Liver (tissue), 9 donors: Measurements from ENCODE around the gene DLAT. TPM values are rescaled to one million over a fixed set of nuclear protein-coding genes. Genes with fewer than 3 reads are reported as not detected.

Experiments
- DNase-seq: peaks from one replicate; pipeline ENCODE4 v3.0.0-alpha.2; 2017; ENCODE audit warnings: low spot score
- H3K27ac ChIP-seq, 2 donors: one replicate each; pipeline ENCODE4 v1.7.0; 2013; ENCODE audit warnings: inconsistent platforms in 2 of 2, low read length in 2 of 2, control low read depth in 1 of 2, low read depth in 1 of 2, mild to moderate bottlenecking in 1 of 2
- H3K27me3 ChIP-seq, 4 donors: one replicate each; pipeline versions ENCODE4 v1.6.1 to v1.7.0; 2013; ENCODE audit warnings: low read length in 3 of 4, inconsistent platforms in 1 of 4, mild to moderate bottlenecking in 1 of 4, moderate library complexity in 1 of 4; ENCODE audit not compliant: control insufficient read depth in 4 of 4, insufficient read depth in 4 of 4
- H3K36me3 ChIP-seq, 4 donors: one replicate each; pipeline versions ENCODE4 v1.6.1 to v1.7.0; 2013; ENCODE audit warnings: low read length in 3 of 4, mild to moderate bottlenecking in 3 of 4, low read depth in 1 of 4, moderate library complexity in 1 of 4; ENCODE audit not compliant: control insufficient read depth in 4 of 4, insufficient read depth in 3 of 4
- H3K4me1 ChIP-seq, 4 donors: one replicate each; pipeline versions ENCODE4 v1.6.1 to v1.7.0; 2013; ENCODE audit warnings: low read length in 3 of 4, mild to moderate bottlenecking in 3 of 4, moderate library complexity in 1 of 4; ENCODE audit not compliant: control insufficient read depth in 4 of 4, insufficient read depth in 4 of 4
- H3K4me3 ChIP-seq, 3 donors: one replicate each; pipeline versions ENCODE4 v1.6.1 to v1.7.0; 2013; ENCODE audit warnings: low read length in 3 of 3, control low read depth in 1 of 3, low read depth in 1 of 3, mild to moderate bottlenecking in 1 of 3
- H3K9ac ChIP-seq, 2 donors: one replicate each; pipeline ENCODE4 v1.7.0; 2013; ENCODE audit warnings: low read length in 2 of 2, mild to moderate bottlenecking in 2 of 2, moderate library complexity in 2 of 2, control low read depth in 1 of 2, low read depth in 1 of 2
- H3K9me3 ChIP-seq, 4 donors: one replicate each; pipeline versions ENCODE4 v1.6.1 to v1.7.0; 2013; ENCODE audit warnings: low read length in 3 of 4; ENCODE audit not compliant: control insufficient read depth in 4 of 4
- ATF3 ChIP-seq: IDR thresholded peaks from 2 replicates; pipeline ENCODE4 v1.6.1; 2016; ENCODE audit warnings: antibody characterized with exemption
- CTCF ChIP-seq: fragments of 150-350 bp; IDR thresholded peaks from 2 replicates; pipeline ENCODE4 v1.5.1; 2017; ENCODE audit warnings: improper control_type of control experiment, low read depth, low read length; ENCODE audit not compliant: missing input control
- EGR1 ChIP-seq, 2 donors: IDR thresholded peaks; 2 replicates each; pipeline ENCODE4 v1.6.1; 2016 to 2018; ENCODE audit warnings: antibody characterized with exemption in 2 of 2, low read depth in 2 of 2
- GABPA ChIP-seq, 2 donors: IDR thresholded peaks in 1 of 2; conservative IDR thresholded peaks in 1 of 2; 2 replicates each; pipeline ENCODE4 v1.6.1; 2016; ENCODE audit warnings: antibody characterized with exemption in 2 of 2, mild to moderate bottlenecking in 1 of 2, moderate library complexity in 1 of 2
- HNF4A ChIP-seq, 2 donors: conservative IDR thresholded peaks; 2 replicates each; pipeline ENCODE4 v1.6.1; 2016; ENCODE audit warnings: antibody characterized with exemption in 2 of 2, mild to moderate bottlenecking in 2 of 2
- HNF4G ChIP-seq: IDR thresholded peaks from 2 replicates; pipeline ENCODE4 v1.6.1; 2016; ENCODE audit warnings: antibody characterized with exemption
- JUND ChIP-seq, 2 donors: IDR thresholded peaks; 2 replicates each; pipeline ENCODE4 v1.6.1; 2016; ENCODE audit warnings: antibody characterized with exemption in 2 of 2
- MAX ChIP-seq: IDR thresholded peaks from 2 replicates; pipeline ENCODE4 v1.6.1; 2016; ENCODE audit warnings: antibody characterized with exemption
- NR2F2 ChIP-seq: IDR thresholded peaks from 2 replicates; pipeline ENCODE4 v1.6.1; 2016; ENCODE audit warnings: antibody characterized with exemption
- RAD21 ChIP-seq, 2 donors: IDR thresholded peaks; 2 replicates each; pipeline ENCODE4 v1.6.1; 2016; ENCODE audit warnings: antibody characterized with exemption in 2 of 2, mild to moderate bottlenecking in 2 of 2
- RXRA ChIP-seq, 2 donors: IDR thresholded peaks; 2 replicates each; pipeline ENCODE4 v1.6.1; 2017 to 2018; ENCODE audit warnings: antibody characterized with exemption in 2 of 2, mild to moderate bottlenecking in 1 of 2
- SP1 ChIP-seq: IDR thresholded peaks from 2 replicates; pipeline ENCODE4 v1.6.1; 2018; ENCODE audit warnings: antibody characterized with exemption, mild to moderate bottlenecking
- TAF1 ChIP-seq: conservative IDR thresholded peaks from 2 replicates; pipeline ENCODE4 v1.6.1; 2016; ENCODE audit warnings: antibody characterized with exemption, mild to moderate bottlenecking
- YY1 ChIP-seq: IDR thresholded peaks from 2 replicates; pipeline ENCODE4 v1.6.1; 2016; ENCODE audit warnings: antibody characterized with exemption, mild to moderate bottlenecking
- ZBTB33 ChIP-seq: IDR thresholded peaks from 2 replicates; pipeline ENCODE4 v1.6.1; 2016; ENCODE audit warnings: antibody characterized with exemption
- WGBS: extraction: QIAGEN DNeasy Blood & Tissue Kit; methylation state at CpG from one replicate; pipeline ENCODE4 v1.1.7; 2013; 5-methylcytosine and 5-hydroxymethylcytosine counted together
- polyA plus RNA-seq, 2 donors: library from polyadenylated mRNA; stranded (reverse) in 1 of 2; unstranded in 1 of 2; fragments of 200-250 nt in 1 of 2; fragments of >200 nt in 1 of 2; fragmentation: Nextera tagmentation in 1 of 2; extraction: Ambion mirVana in 1 of 2; gene quantifications; one replicate each; pipeline versions ENCODE4 v1.2.1 to v1.2.3, GENCODE V29; 2013 to 2015
- total RNA-seq, 2 donors: library from RNA; depleted of rRNA; stranded (reverse); fragments of >200 nt; gene quantifications; one replicate each; pipeline ENCODE4 v1.2.3, GENCODE V29; 2014
- donor health status: healthy.
- donor health status: healthy.
- donor health status: healthy.
- donor health status: healthy.
- donor health status: healthy.

The DLAT gene
- total and polyA plus RNA-seq, 4 donors = 8.8 to 16.3 (median 13.2) TPM

GRCh38 chr11:112057170-112057569 lies 32.0 kb downstream of the DLAT start (continued):
- TF ChIP-seq CTCF (no peak), RXRA (IDR thresholded peaks at IDR 0.05) (no peak), GABPA (IDR thresholded peaks at IDR 0.05 in 1 of 2, conservative IDR thresholded peaks at IDR 0.05 in 1 of 2) (no peak), HNF4A (conservative IDR thresholded peaks at IDR 0.05) (no peak), MAX (no peak)

- H3K4me1 ChIP-seq = no peaks in the 10 kb centered on the region
- H3K27me3 ChIP-seq = no peaks in the 10 kb centered on the region
- 75% methylated on average over 1 of the region's 1 CpG for WGBS
- TF ChIP-seq RAD21 (IDR thresholded peaks at IDR 0.05) (no peak), YY1 (no peak), JUND (IDR thresholded peaks at IDR 0.05) (no peak), TAF1 (no peak), MAX (no peak), HNF4G (no peak), ZBTB33 (no peak), EGR1 (IDR thresholded peaks at IDR 0.05; ENCODE audit: low read depth in 2 of 2) (no peak), SP1 (no peak)
- H3K36me3 ChIP-seq = peaks cover 8 to 45% (median 33%) of the 10 kb centered on the region in 4 donors
- DNase-seq = no peak
- H3K27ac ChIP-seq = no peak overlapping the region
- H3K4me3 ChIP-seq = no peak overlapping the region
- H3K9me3 ChIP-seq = no peaks in the 10 kb centered on the region
- H3K9ac ChIP-seq = no peak overlapping the region
Observed at GRCh38 chr11:112058103-112058502, 32.9 kb downstream of the DLAT start.

- Histone ChIP-seq H3K27me3 (no peaks in the 10 kb centered on the region), H3K36me3 (peaks cover 4 to 22% (median 17%) of the 10 kb centered on the region in 4 donors), H3K9ac (no peak overlapping the region), H3K9me3 (no peaks in the 10 kb centered on the region), H3K4me1 (no peaks in the 10 kb centered on the region), H3K27ac (no peak overlapping the region), H3K4me3 (no peak overlapping the region)
- WGBS = 90% methylated on average over 1 of the region's 1 CpG
- DNase-seq = no peak
- no peak for TF ChIP-seq RXRA (IDR thresholded peaks at IDR 0.05)
- TF ChIP-seq NR2F2 = no peak
- TF ChIP-seq EGR1 (IDR thresholded peaks at IDR 0.05; ENCODE audit: low read depth in 2 of 2) = no peak
- TF ChIP-seq RAD21 (IDR thresholded peaks at IDR 0.05) = no peak
- TF ChIP-seq ATF3 = no peak
- TF ChIP-seq HNF4A (conservative IDR thresholded peaks at IDR 0.05) = no peak
Observed at GRCh38 chr11:112062923-112063322, 37.7 kb downstream of the DLAT start.
